ENCODE data around the gene PLAC8L1.

- TF ChIP-seq CTCF (optimal IDR thresholded peaks at IDR 0.05 in 1 of 3, IDR thresholded peaks at IDR 0.05 in 1 of 3, conservative IDR thresholded peaks at IDR 0.05 in 1 of 3; ENCODE audit: extremely low read depth in 1 of 3, insufficient read depth in 2 of 3, low read length in 3 of 3) (no peak), EZH2 (IDR thresholded peaks at IDR 0.05; ENCODE audit: low read length) (no peak)
Measured at GRCh38 chr5:146105477-146105876, at the start of gene PLAC8L1.
